Hepatocyte (in vitro differentiated cells): ENCODE data around the gene FAM3C. TPM values are rescaled to one million over a fixed set of nuclear protein-coding genes. Genes with fewer than 3 reads are reported as not detected.

ENCODE experiments used
- DNase-seq: peaks from one replicate; pipeline ENCODE4 v3.0.0-alpha.2; 2016; ENCODE audit warnings: low spot score
- H2AFZ ChIP-seq: fragments of 200-600 bp; sonication (generic); 2 replicates; pipeline ENCODE4 v1.6.0; 2016; ENCODE audit warnings: antibody characterized with exemption, mild to moderate bottlenecking
- H3K27ac ChIP-seq: fragments of 200-600 bp; sonication (generic); 2 replicates; pipeline ENCODE4 v1.5.1; 2016; ENCODE audit warnings: mild to moderate bottlenecking
- H3K27me3 ChIP-seq: fragments of 200-600 bp; sonication (generic); 2 replicates; pipeline ENCODE4 v1.6.1; 2016
- H3K36me3 ChIP-seq: fragments of 200-600 bp; sonication (generic); replicated peaks from 2 replicates; pipeline ENCODE4 v1.5.1; 2016; ENCODE audit warnings: low read depth; ENCODE audit not compliant: insufficient read depth
- H3K4me1 ChIP-seq: fragments of 200-600 bp; sonication (generic); 2 replicates; pipeline ENCODE4 v1.5.1; 2016; ENCODE audit warnings: mild to moderate bottlenecking, moderate library complexity; ENCODE audit not compliant: insufficient read depth
- H3K4me2 ChIP-seq: fragments of 200-600 bp; sonication (generic); 2 replicates; pipeline ENCODE4 v1.6.0; 2016
- H3K4me3 ChIP-seq: fragments of 200-600 bp; sonication (generic); 2 replicates; pipeline ENCODE4 v1.5.1; 2016; ENCODE audit warnings: mild to moderate bottlenecking
- H3K79me2 ChIP-seq: fragments of 200-600 bp; sonication (generic); 2 replicates; pipeline ENCODE4 v1.6.0; 2017; ENCODE audit warnings: mild to moderate bottlenecking
- H3K9me2 ChIP-seq: fragments of 200-600 bp; sonication (generic); replicated peaks from 2 replicates; pipeline ENCODE4 v1.6.0; 2017; ENCODE audit warnings: mild to moderate bottlenecking; ENCODE audit not compliant: insufficient read depth
- H3K9me3 ChIP-seq: fragments of 200-600 bp; sonication (generic); 2 replicates; pipeline ENCODE4 v1.5.1; 2016; ENCODE audit warnings: low read depth, mild to moderate bottlenecking
- H4K20me1 ChIP-seq: fragments of 200-600 bp; sonication (generic); 2 replicates; pipeline ENCODE4 v1.6.0; 2016; ENCODE audit warnings: mild to moderate bottlenecking; ENCODE audit not compliant: insufficient read depth, poor library complexity, severe bottlenecking
- CTCF ChIP-seq: fragments of 200-600 bp; sonication (generic); IDR thresholded peaks from 2 replicates; pipeline ENCODE4 v1.5.1; 2016; ENCODE audit warnings: antibody characterized with exemption, mild to moderate bottlenecking; ENCODE audit not compliant: poor library complexity
- EZH2 ChIP-seq: fragments of 200-600 bp; sonication (generic); IDR thresholded peaks from 2 replicates; pipeline ENCODE4 v1.6.1; 2016; ENCODE audit warnings: antibody characterized with exemption, mild to moderate bottlenecking, borderline replicate concordance
- EZH2phosphoT487 ChIP-seq: fragments of 200-600 bp; sonication (generic); IDR thresholded peaks from one replicate; pipeline ENCODE4 v1.6.1; 2018; ENCODE audit warnings: antibody characterized with exemption, mild to moderate bottlenecking, low read depth, moderate library complexity; ENCODE audit not compliant: unreplicated experiment, severe bottlenecking
- WGBS: methylation state at CpG from one replicate; pipeline ENCODE4 v1.1.6; 2016; ENCODE audit warnings: low lambda C conversion rate; ENCODE audit errors: missing lambda C conversion rate; 5-methylcytosine and 5-hydroxymethylcytosine counted together
- polyA plus RNA-seq: library from polyadenylated mRNA; unstranded; fragments of >200 nt; fragmentation: Nextera tagmentation; extraction: Ambion mirVana; gene quantifications from 2 replicates; pipeline ENCODE4 v1.2.1, GENCODE V29; 2016
- total RNA-seq: library from RNA; depleted of rRNA; stranded (reverse); fragments of >200 nt; gene quantifications from 2 replicates; pipeline ENCODE4 v1.2.3, GENCODE V29; 2014

FAM3C gene
- total and polyA plus RNA-seq, 2 experiments from 2014 or later: 119 to 127 TPM

GRCh38 chr7:121391686-121392085, 4.4 kb downstream of the FAM3C start:
- Histone ChIP-seq H3K4me3 (no peak overlapping the region), H4K20me1 (peaks cover 3% of the 10 kb centered on the region), H3K27ac (no peak overlapping the region), H3K27me3 (no peaks in the 10 kb centered on the region), H3K79me2 (peaks cover 90% of the 10 kb centered on the region), H3K36me3 (no peaks in the 10 kb centered on the region), H3K9me3 (no peaks in the 10 kb centered on the region), H3K9me2 (no peaks in the 10 kb centered on the region), H3K4me2 (no peak overlapping the region), H3K4me1 (peaks cover 9% of the 10 kb centered on the region), H2AFZ (no peak overlapping the region)
- no peak for DNase-seq
- no peak for TF ChIP-seq CTCF
- no peak for TF ChIP-seq EZH2
- no peak for TF ChIP-seq EZH2phosphoT487
- 60% methylated on average over 3 of the region's 3 CpGs for WGBS

GRCh38 chr7:121390617-121391016, 5.5 kb downstream of the FAM3C start:
- H3K4me2 ChIP-seq: no peak overlapping the region
- no peaks in the 10 kb centered on the region for H3K36me3 ChIP-seq
- no peaks in the 10 kb centered on the region for H3K27me3 ChIP-seq
- peaks cover 14% of the 10 kb centered on the region for H3K4me1 ChIP-seq
- TF ChIP-seq CTCF: no peak
- no peak for TF ChIP-seq EZH2
- TF ChIP-seq EZH2phosphoT487: no peak
- 32% methylated on average over 2 of the region's 2 CpGs for WGBS
- peaks cover 100% of the 10 kb centered on the region for H3K79me2 ChIP-seq
- no peak for DNase-seq
- H3K9me2 ChIP-seq: no peaks in the 10 kb centered on the region
- no peak overlapping the region for H3K4me3 ChIP-seq
- peaks cover 3% of the 10 kb centered on the region for H4K20me1 ChIP-seq
- H3K9me3 ChIP-seq: no peaks in the 10 kb centered on the region
- no peak overlapping the region for H3K27ac ChIP-seq
- no peak overlapping the region for H2AFZ ChIP-seq

GRCh38 chr7:121390109-121390508, 6.0 kb downstream of the FAM3C start:
- Histone ChIP-seq H3K9me3 (no peaks in the 10 kb centered on the region), H3K4me1 (peaks cover 18% of the 10 kb centered on the region), H3K27ac (no peak overlapping the region), H3K79me2 (peaks cover 100% of the 10 kb centered on the region), H2AFZ (no peak overlapping the region), H3K27me3 (no peaks in the 10 kb centered on the region), H3K4me2 (no peak overlapping the region), H3K4me3 (no peak overlapping the region), H4K20me1 (peaks cover 3% of the 10 kb centered on the region), H3K36me3 (no peaks in the 10 kb centered on the region), H3K9me2 (no peaks in the 10 kb centered on the region)
- no peak for DNase-seq
- TF ChIP-seq EZH2phosphoT487 (no peak), CTCF (no peak), EZH2 (no peak)

- no peaks in the 10 kb centered on the region for H3K9me3 ChIP-seq
- no peak for TF ChIP-seq EZH2phosphoT487
- TF ChIP-seq CTCF: no peak
- no peak for TF ChIP-seq EZH2
- no peak for DNase-seq
- H4K20me1 ChIP-seq: peaks cover 8% of the 10 kb centered on the region
- no peaks in the 10 kb centered on the region for H3K27me3 ChIP-seq
- peaks cover 19% of the 10 kb centered on the region for H3K4me1 ChIP-seq
- no peaks in the 10 kb centered on the region for H3K9me2 ChIP-seq
- H3K4me3 ChIP-seq: no peak overlapping the region
- no peak overlapping the region for H3K27ac ChIP-seq
- H3K79me2 ChIP-seq: peaks cover 97% of the 10 kb centered on the region
- H3K4me2 ChIP-seq: no peak overlapping the region
- H2AFZ ChIP-seq: no peak overlapping the region
- 100% methylated on average over 1 of the region's 1 CpG for WGBS
- no peaks in the 10 kb centered on the region for H3K36me3 ChIP-seq
Observed at GRCh38 chr7:121388950-121389349, 7.2 kb downstream of the FAM3C start.
